Fibroblast of pulmonary artery (primary cell): ENCODE results near the gene FHOD3.
A peak's percentile ranks its signal among the peaks of the same experiment; 100 is the strongest.

ENCODE experiments used
- DNase-seq: peaks from one replicate; pipeline ENCODE4 v3.0.0-alpha.2; 2010; ENCODE audit warnings: low read depth
- H3K4me3 ChIP-seq: replicated peaks from 2 replicates; pipeline ENCODE4 v1.5.1; 2011; ENCODE audit warnings: low read depth, mild to moderate bottlenecking, control low read depth, low read length, moderate library complexity
- CTCF ChIP-seq: IDR thresholded peaks from 2 replicates; pipeline ENCODE4 v1.5.1; 2011; ENCODE audit warnings: mild to moderate bottlenecking, control low read depth, low read length, inconsistent platforms; ENCODE audit errors: missing control alignments

FHOD3 gene

DNA sequence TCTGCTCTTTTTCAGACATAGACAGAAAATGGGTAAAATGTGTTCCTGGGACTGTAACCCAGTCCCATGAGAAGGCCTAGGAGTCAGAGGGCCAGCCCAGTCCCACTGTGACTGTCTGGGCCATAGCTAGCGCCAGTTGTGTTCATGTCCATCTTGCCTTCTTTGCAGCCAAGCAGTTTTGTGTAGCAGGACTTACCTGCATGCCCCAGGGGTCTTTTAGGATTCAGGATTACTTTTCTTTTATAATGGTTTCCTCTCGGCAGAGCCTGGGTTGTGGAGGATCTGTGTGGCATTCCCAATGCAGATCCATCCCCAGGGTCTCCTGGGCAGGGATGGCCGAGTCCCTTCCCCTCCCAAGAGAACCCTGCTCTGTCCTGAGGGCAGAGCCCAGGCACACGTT is 90.8 kb downstream of the FHOD3 start:
- TF ChIP-seq CTCF, result no peak
- DNase-seq, result no peak
- H3K4me3 ChIP-seq, result no peak overlapping the region

GRCh38 chr18:36389027-36389426 is 91.5 kb downstream of the FHOD3 start:
- no peak overlapping the region for H3K4me3 ChIP-seq
- no peak for DNase-seq
- no peak for TF ChIP-seq CTCF

DNA sequence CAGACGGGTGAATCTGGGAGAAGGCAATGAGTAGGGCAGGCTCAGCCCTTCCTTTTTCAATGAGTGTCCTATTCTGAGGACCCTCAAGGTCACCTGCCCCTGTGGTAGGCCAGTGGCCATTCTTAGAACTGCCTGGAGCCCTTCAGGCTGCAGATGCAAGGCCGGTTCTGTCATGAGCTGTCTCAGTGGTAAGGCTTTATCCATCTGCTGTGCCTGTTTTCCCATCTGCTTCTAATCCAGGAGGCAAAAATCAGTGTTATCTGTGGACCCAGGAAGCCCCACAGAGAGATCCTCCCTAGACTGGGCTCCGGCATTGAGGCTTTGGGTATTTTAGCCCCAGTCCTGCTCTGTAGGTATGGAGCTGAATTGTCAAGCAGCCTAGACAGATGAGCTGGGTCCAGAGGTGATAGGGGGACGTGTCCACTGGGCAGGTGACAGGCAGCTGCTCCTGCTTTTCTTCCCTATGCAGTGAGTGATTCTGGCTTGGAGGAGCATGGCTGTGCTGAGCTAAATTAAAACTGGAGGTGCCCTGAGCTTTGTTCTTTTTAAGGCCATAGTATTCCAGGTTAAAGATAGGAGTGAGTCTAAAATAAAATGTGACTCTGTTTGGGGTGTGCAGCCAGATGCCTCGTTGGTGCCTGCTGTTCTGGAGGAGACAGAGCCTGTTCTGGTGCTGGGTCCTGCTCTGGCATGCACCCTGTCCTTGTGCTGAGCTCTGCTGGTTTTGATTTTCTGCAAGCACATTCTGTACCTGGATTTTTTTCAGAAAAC is 92.5 kb downstream of the FHOD3 start:
- DNase-seq, result no peak
- TF ChIP-seq CTCF, result no peak
- H3K4me3 ChIP-seq, result no peak overlapping the region

DNA sequence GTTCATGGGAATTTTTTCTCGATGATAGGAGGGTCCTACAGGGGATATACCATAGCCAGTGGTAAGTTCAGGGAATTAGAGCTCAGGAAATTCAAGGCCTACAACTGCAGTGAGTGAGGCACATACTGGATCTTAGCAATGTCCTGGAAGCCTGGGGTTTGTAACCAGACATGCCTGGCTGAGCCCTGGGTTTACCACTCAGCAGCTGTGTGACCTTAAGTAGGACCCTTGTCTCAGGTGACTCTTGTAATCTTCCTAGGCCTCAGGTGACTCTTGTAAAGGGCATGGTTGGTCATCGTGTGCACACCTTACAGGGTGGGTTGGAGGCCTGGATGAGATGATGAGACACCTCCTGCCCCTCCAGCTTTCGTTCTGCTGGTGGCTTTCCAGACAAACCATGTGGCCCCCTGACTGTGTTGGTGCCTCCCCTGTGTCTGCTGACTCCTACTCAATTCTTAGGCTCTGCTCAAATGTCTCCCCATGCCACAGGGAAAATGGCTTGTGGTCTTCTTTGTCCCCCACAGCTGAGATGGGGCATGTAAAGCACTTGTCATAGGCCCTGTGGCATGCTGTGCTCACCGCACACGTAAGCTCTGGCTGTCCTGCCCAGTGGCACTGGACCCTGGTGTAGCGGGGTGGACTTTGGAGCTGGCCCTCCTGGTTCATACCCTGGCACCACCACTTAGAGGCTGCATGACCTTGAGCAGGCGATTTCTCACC is 94.1 kb downstream of the FHOD3 start:
- DNase-seq, result no peak
- no peak overlapping the region for H3K4me3 ChIP-seq
- TF ChIP-seq CTCF, result no peak

DNA sequence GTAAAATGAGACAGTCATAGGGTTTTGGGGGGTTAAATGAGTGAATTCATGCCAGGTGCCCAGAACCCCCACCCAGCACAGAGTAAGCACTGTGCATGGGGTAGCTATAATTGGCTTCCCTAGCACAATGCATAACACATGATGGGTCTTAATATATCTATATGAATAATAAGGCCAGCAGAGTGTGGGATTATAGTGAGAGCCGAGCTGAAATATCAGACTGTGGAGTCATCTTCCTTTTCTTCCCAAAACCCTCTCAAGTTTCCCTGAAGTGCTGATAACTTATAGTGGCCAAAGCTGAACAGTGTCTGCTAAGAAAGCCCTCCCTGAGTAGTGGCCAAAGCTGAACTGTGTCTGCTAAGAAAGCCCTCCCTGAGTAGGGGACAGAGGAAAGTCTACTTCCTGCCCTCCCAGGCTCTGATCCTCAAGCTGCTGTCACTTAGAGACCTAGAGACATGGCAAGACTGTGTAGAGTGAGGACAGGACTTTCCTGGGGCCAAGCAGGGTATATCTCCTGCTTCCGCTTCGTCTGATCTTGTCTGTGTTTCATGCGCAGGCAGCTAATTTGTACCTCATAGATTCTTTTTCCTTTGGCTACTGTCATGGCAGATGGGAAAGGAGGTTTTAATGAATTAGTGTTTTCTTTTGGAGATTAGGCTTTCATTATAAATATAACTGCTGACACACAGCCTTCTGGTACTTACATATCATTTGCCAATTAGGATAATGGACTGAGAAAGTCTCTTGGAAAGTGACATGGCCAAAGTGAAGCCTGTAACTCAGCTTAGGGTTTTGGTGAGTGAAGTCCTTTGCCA is 94.9 kb downstream of the FHOD3 start:
- no peak overlapping the region for H3K4me3 ChIP-seq
- no peak for TF ChIP-seq CTCF
- peak; percentile 30 for DNase-seq

- TF ChIP-seq CTCF, result no peak
- no peak for DNase-seq
- H3K4me3 ChIP-seq, result no peak overlapping the region
Observed at GRCh38 chr18:36392979-36393287, 95.4 kb downstream of the FHOD3 start.
